GM12872 (cell line): ENCODE results near the gene EEFSEC.

Experiments
- CTCF ChIP-seq: IDR thresholded peaks from 3 replicates; pipeline ENCODE4 v1.5.1; 2011; ENCODE audit warnings: low read depth, mild to moderate bottlenecking, low read length, moderate library complexity; ENCODE audit not compliant: insufficient read depth

EEFSEC gene

DNA sequence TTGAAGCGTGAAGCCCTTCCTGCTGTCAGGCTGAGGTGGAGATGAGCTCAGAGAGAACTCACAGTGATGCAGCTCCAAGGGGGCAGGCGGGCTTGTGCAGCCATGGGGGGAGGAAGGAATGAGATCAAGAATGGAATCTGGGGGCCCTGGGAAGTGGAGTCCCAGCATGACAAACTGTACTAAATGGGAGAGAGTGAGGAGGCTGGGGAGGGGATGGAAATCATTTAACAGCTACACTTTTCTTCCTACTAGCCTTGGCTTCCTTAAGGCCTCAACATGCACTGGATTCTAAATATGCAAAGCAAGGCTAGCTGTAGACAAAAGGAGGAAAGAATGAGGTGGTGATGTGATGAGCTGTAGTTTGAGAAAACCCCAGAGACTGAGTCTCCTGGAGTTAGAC is 133.9 kb downstream of the EEFSEC start:
- no peak for TF ChIP-seq CTCF

GRCh38 chr3:128289534-128289933 is 136.3 kb downstream of the EEFSEC start:
- no peak for TF ChIP-seq CTCF

GRCh38 chr3:128290484-128290883 is 137.2 kb downstream of the EEFSEC start:
- no peak for TF ChIP-seq CTCF

GRCh38 chr3:128293930-128294329 is 140.6 kb downstream of the EEFSEC start:
- TF ChIP-seq CTCF, result no peak

DNA sequence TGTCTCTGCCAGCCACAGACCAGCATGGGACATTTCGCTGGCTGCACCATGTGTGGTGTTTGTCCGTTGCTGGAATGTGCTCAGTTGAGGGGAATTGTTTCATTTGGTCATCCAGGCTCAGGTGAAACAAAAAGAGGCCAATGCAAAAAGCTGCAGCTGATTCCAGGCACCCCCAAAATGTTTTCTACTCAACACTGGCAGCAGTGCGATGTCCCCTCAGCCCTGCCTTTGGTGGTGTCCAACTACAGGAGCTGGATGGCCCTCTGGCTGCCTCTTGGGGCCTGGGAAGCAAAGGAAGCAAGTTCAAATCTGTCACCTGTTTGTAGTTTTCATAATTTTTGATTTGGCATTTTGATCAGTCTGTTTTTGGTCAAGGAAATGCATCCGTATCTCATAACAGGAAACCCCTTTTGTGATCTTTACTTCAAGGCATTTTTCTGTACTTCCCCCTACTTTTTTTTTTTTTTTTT is 141.8 kb downstream of the EEFSEC start:
- TF ChIP-seq CTCF, result no peak

- no peak for TF ChIP-seq CTCF
These were observed 143.4 kb downstream of the EEFSEC start for GRCh38 chr3:128296469-128297251.

DNA sequence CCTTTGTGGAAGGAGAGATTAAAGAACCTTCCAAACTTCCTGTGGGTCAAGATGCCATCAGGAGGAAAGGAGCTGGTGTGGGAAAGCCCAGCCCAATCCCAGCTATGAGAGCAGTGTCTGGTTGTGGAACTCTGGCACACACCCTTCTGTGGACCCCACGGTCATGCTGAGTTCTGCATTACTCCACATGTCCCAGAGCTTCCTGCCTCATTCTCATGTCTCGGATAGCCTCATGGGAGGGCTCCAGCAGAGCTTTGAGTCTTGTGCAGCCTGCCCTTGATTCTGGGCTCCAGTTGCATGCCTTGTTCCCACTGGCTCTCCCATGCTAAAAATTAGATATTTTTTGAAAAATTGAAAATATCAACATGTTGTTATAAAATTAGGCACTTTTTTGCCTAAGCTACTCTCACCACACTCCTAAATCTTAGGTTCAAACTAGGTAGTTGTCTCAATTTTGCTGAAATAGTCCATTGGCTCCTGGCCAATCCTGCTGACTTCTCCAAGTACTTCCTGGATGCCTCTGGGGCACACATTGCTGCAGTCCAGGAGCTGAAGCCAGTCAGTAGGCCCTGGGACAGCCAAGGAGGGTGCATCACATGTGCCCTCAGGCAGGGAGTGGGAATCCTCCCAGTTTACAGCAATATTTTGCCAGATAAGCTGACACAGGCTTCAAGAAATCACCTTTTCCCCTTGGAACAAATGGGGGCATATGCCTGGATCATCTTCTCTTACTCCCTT is 144.3 kb downstream of the EEFSEC start:
- no peak for TF ChIP-seq CTCF
